GM19238 (cell line): ENCODE measurements around the gene AHSA1.

ENCODE experiments used
- DNase-seq: peaks from one replicate; pipeline ENCODE4 v3.0.0; 2011; ENCODE audit warnings: low spot score; ENCODE audit not compliant: insufficient read length

The AHSA1 gene

DNA sequence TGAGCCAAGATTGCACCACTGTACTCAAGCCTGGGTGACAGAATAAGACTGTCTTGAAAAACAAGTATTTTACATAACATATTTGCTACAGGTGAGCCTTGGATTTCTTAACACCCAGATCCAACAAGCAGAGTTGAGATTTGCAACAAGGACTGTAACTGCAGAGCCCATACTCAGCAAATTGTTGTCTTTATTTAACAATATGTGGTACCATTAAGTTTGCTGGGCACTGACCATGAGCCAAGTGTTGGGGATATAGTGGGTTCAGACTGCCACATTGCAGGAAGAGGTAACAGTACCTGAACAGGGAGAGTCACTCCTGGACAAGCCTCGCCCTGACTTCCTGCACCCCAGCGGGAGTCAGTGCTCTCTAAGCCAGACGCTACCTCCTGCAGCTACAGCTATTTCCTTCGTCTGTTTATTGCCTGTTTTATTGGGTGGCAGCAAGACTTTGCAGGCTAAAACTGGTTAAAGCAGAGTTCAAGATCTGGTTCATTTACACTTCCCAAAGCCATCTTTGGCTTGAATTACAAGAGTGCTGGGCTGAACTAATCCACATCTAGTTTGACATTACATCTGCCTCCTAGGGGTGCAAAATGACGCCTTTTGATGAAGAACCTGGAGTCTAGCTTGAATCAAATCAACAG is 12.5 kb downstream of the AHSA1 start:
- no peak for DNase-seq

GRCh38 chr14:77473921-77474320 is 16.0 kb downstream of the AHSA1 start:
- no peak for DNase-seq

DNA sequence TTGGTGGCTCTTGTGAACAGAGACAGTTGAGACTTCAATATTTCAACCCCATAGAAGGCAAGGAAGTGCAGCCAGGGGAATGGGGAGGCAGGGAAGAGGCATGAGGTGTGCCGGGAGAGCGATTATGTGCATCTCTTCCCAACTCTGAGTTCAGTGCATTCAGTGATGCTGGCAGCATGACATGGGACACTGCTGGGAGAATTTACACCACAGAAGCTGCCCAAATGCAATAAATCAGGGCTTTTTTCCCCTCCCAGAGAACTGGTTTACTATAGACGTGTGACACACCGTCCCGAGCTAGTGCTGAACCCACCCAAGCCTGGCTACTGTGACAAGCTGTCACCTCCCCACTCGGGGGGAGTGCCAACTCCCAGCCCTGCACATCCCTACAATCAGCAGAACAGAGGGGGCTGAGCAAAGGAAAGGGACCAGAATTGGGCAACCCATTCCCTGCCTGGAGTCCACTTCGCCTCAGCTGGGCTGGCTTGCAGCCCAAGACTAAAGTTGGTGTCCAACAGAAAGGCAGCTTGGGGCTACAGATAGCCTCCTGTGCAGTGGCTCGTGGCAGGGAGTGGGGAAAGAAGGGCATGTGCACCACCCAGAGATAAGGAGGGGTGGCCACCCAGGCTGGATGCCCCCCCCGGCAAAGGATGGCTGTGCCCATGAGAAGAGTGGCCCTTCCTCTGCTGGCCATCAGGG is 16.7 kb downstream of the AHSA1 start:
- DNase-seq = no peak

DNA sequence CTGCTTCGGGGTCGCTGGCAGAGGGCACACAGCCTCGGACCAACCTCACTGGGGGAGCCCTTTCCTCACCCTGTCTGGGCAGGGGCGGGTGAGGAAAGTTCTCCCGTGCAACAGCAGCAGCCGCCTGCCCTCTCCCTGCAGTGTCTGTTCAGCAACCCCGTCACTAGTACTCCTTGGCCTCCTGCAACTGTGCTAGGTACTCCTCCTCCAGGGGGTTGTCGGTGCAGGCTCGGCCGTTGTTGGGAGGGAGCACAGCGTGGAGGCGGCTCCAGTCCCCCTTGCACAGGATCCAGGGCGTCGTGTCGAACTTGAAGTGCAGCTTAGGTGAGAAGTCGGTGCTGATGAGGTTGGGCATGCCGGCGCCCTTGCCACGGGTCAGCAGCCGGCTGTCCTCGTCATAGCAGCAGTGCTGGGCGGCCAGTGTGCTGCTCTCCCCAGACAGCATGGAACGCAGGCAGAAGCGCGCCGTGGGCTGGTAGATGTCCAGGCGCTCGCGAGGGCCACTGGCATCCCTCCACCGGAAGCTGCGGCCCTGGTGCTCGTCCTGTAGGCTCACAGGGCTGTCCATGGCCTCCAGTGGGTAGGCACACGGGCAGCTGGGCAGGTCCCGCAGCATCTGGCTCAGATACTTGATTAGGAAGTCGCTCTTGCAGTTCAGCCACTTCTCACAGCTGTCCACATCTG is 17.7 kb downstream of the AHSA1 start:
- DNase-seq = no peak

GRCh38 chr14:77478029-77478428 is 20.1 kb downstream of the AHSA1 start:
- no peak for DNase-seq

DNA sequence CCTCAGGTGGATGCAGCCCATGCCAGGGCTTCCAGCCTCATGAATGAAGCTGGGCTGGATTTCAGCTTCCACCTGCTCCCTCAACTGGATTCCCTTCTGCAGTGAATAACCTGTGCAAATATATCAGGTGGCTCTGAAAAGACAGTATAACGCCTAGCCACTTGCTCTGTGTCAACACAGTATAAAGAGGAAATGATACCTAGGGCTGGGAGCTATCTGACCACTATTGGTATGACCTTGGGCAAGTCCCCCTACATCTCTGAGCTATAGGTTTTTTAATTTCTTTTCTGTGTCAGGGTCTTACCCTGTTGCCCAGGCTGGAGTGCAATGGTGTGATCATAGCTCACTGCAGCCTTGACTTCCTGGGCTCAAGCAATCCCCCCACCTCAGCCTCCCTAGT is 20.9 kb downstream of the AHSA1 start:
- DNase-seq = peak; percentile 38

- DNase-seq = no peak
Observed at GRCh38 chr14:77482422-77482821, 24.5 kb downstream of the AHSA1 start.

- DNase-seq = no peak
Observed at GRCh38 chr14:77485256-77485655, 27.4 kb downstream of the AHSA1 start.

DNA sequence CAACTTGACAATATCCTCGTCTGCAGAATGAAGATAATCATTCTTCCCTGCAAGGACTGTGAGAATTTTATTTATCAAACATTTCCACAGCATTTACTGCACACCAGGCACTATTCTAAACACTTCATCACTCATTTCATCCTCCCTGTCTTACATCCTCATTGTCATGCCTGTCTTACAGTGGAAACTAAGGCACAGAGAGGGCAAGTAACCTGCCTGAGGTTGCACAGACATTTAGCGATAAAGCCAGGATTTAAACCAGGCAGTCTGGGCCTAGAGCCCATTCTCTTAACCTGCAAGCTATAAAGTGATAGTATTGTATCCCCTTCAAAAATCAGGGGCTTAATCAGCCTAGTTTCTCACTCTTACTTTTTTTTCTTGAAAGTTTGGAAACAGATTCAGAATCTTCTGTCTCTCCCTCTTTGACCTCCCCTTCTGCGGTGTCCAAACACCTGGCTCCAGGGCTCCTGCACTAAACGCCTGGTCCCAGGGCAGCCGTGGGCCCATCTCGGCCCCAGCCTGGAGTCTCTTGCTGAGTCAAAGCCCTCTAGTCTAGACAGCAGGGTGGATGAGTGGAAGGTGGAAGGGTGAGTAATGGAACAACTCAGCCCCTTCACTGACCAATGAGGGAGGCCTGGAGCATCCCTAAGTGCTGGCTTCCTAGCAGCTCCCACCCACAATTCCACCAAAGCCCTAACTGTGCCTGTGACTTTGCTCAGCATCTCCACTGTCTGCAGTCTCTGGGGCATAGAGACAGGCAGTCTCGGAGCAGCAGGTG is 28.2 kb downstream of the AHSA1 start:
- DNase-seq = no peak

GRCh38 chr14:77488558-77488957 is 30.7 kb downstream of the AHSA1 start:
- DNase-seq = no peak

DNA sequence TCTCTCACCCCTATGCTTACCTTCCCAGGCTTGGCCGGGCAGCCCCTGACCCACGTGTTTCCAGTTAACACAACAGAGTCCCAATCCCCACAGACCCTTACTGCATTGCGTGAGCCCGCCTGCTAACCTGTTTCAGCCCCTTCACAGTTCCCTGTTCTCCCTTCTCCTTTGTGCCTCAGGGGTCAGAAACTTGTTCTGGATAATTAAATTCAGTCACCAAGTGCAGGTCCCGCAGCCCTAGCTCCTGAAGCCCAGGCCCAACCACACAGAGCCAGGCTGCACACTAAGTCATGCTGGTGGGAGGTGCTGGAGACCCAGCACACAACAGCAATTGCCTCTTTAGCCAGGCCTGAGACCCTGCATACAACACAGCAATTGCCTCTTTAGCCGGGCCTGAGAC is 31.1 kb downstream of the AHSA1 start:
- no peak for DNase-seq

GRCh38 chr14:77490347-77490986 is 32.6 kb downstream of the AHSA1 start:
- DNase-seq = no peak

DNA sequence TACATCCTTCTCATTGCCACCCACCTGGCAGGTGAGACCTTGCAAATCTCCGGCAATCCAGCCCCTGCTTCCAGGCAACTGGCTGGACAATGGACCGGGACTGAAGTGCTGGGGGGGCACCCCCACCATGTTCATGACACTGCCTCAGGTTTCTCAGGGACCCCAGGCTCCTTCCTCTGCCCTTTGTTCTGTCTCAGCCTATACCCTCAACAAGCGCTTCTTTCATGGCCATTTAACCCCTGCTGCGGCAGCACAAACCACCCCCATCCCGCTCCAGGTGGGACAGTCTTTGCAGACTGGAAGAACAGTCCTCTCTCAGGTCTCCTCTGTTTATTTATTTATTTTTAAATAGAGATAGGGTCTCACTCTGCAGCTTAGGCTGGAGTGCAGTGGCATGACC is 33.2 kb downstream of the AHSA1 start:
- DNase-seq = no peak

GRCh38 chr14:77495334-77495733 is 37.4 kb downstream of the AHSA1 start:
- no peak for DNase-seq

DNA sequence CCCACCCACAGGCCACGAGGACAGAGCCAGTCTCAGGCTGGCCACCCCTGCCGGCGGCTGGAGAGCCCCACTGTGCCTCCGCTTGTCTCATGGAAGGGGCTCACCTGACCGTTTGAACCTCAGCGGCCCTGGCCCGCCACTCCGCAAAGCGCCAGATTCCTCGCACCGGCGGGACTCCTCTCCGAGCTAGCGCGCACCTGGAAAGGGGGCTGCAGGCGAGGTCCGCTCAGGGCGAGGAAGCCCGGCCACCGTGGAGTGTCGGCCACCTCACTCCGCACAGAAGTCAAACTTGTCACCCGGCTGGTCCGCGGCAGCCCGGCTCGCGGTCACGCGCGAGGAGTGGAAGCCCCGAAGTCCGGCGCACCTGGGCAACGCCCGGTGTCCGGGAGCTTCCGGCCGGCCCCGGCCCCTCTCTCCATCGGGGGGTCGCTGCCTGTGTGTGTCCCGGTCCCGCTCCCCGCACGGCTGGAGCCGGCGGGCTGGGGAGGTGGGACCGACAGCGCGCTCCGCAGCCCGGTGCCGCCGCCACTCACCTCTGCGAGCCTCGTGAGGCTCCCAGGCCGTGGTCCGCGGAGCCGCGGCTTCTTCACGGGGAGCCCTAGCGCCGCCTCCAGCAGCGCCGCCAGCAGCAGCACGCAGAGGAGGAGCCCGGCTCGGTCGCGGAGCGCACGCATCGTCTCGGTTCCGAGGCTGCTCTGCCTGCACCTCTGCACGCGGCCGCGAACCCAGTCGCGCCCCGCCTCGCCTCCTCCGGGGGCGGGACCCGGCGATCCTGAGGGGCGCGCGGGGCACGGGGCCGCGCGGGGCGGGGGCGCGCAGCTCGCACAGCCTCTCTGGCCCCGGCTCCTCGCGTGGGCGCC is 40.5 kb downstream of the AHSA1 start, which contains the start of gene ISM2:
ISM2 (minus strand) TSS at position 697 of the 860 bp plus-strand sequence; CDS start at position 674, 23 bp downstream.
- peak; percentile 60 for DNase-seq

DNA sequence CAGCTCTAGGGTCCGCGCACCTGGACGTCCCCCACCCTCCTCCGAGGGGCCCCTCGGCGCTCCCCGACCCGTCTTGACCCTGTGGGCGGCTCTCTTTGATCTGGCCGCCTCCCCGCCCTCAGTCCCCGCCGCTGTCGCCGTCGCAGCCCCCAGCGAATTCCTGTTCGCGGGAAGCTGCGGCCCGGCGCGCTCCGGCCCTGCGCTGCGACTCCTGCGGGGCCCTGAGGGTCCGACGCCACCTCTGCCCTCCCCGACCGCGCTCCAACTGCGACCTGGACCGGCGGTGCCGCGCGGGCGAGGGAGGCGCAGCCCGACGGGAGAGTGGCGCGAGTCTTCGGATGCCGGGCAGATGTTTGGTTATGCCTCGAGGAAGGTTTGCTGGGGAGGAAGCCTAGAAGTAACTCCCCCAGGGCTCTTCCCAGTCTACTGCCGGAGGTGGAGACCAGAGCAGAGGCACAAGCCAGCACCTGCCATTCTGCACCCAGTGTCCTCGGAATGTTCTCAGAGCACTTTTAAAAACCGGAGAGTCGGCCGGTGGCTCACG is 41.2 kb downstream of the AHSA1 start:
- DNase-seq = no peak

GRCh38 chr14:77502109-77502782 is 44.4 kb downstream of the AHSA1 start:
- DNase-seq = no peak

DNA sequence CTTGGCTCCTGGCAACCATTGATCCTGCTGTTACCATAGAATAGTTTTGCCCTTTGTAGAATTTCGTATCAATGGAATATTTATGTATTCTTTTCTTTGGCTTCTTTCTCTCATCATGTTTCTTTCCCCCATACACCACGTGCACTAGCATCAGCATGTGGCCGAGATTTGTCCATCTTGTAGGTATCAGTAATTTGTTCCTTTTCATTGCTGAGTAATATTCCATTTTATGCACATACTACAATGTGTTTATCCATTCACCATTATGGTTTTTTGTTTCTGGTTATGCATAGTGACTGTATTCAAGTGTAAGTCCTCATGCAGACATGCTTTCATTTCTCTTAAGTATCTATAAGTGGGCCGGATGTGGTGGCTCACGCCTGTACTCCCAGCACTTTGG is 45.2 kb downstream of the AHSA1 start:
- DNase-seq = no peak

DNA sequence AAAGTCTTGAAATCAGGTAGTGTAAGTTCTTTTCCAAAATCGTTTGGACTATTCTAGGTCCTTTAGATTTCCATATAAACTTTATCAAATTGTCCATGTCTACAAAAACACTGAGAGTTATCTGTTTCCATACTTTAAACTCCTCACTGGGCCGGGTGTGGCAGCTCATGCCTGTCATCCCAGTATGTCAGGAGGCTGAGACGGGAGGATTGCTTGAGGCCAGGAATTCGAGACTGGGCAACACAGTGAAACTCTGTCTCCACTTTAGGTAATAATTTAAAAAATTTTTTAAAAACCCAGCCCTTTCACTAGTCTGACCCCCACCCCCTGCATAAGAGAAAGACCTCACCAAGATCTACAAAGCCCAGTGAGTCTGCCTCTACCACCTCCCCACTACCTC is 47.1 kb downstream of the AHSA1 start:
- DNase-seq = no peak
